OCI-LY7 (cell line): ENCODE results near the gene LYRM1. TPM values are rescaled to one million over a fixed set of nuclear protein-coding genes. Genes with fewer than 3 reads are reported as not detected.

Experiments
- BruUV-seq: library from RNA; stranded (reverse); fragments of 400-500 nt; replicated peaks from 2 replicates; lab custom pipeline; 2021; lab: Mats Ljungman, UMichigan
- CTCF ChIA-PET: fragments of 300-600 bp; sonication (Branson Sonifier 250); formaldehyde crosslinking; loops from one replicate; lab custom pipeline; 2022; ENCODE audit warnings: antibody characterized with exemption; ENCODE audit not compliant: unreplicated experiment; lab: Charles Lee
- POLR2A ChIA-PET: fragments of 300-600 bp; sonication (Branson Sonifier 250); formaldehyde crosslinking; loops from one replicate; lab custom pipeline; 2022; ENCODE audit warnings: antibody characterized with exemption; lab: Charles Lee
- DNase-seq: peaks from one replicate; pipeline ENCODE4 v3.0.0-alpha.2; 2015; ENCODE audit warnings: low spot score
- H2AFZ ChIP-seq: fragments of 200-600 bp; sonication (generic), shearing (Covaris generic); 2 replicates; pipeline ENCODE4 v1.6.1; 2014; ENCODE audit warnings: mild to moderate bottlenecking, antibody characterized with exemption, low read length, moderate library complexity
- H3K27ac ChIP-seq: fragments of 200-600 bp; sonication (generic); 2 replicates; pipeline ENCODE4 v1.5.1; 2014; ENCODE audit warnings: mixed run types, low read depth, mild to moderate bottlenecking, moderate library complexity, low read length, inconsistent platforms; ENCODE audit not compliant: poor library complexity, severe bottlenecking
- H3K36me3 ChIP-seq: fragments of 200-600 bp; sonication (generic); 2 replicates; pipeline ENCODE4 v1.6.1; 2014; ENCODE audit warnings: mild to moderate bottlenecking, antibody characterized with exemption, low read length, moderate library complexity, mixed read lengths; ENCODE audit not compliant: insufficient read depth
- H3K4me1 ChIP-seq: fragments of 200-600 bp; sonication (generic); 2 replicates; pipeline ENCODE4 v1.5.1; 2014; ENCODE audit warnings: mild to moderate bottlenecking, low read length; ENCODE audit not compliant: insufficient read depth, poor library complexity, severe bottlenecking
- H3K4me2 ChIP-seq: fragments of 200-600 bp; sonication (generic); 2 replicates; pipeline ENCODE4 v1.6.1; 2014; ENCODE audit warnings: mild to moderate bottlenecking, low read length
- H3K4me3 ChIP-seq: fragments of 200-600 bp; sonication (generic); 2 replicates; pipeline ENCODE4 v1.5.1; 2014; ENCODE audit warnings: mild to moderate bottlenecking, low read depth, low read length; ENCODE audit not compliant: poor library complexity, severe bottlenecking
- H3K79me2 ChIP-seq: fragments of 200-600 bp; sonication (generic); 2 replicates; pipeline ENCODE4 v1.6.1; 2016; ENCODE audit warnings: low read depth, mild to moderate bottlenecking, low read length, moderate library complexity, mixed read lengths; ENCODE audit not compliant: insufficient read depth
- H3K9me2 ChIP-seq: fragments of 200-600 bp; sonication (generic); 2 replicates; pipeline ENCODE4 v1.6.1; 2016; ENCODE audit warnings: mild to moderate bottlenecking, low read length, mixed read lengths; ENCODE audit not compliant: insufficient read depth
- H3K9me3 ChIP-seq: fragments of 200-600 bp; sonication (generic); 2 replicates; pipeline ENCODE4 v1.6.1; 2014; ENCODE audit warnings: mild to moderate bottlenecking, mixed run types, low read length, mixed read lengths
- H4K20me1 ChIP-seq: fragments of 200-600 bp; sonication (generic); 2 replicates; pipeline ENCODE4 v1.6.1; 2014; ENCODE audit warnings: mild to moderate bottlenecking, antibody characterized with exemption, low read length, moderate library complexity, mixed read lengths; ENCODE audit not compliant: insufficient read depth
- CTCF ChIP-seq: fragments of 200-600 bp; sonication (generic); conservative IDR thresholded peaks from 2 replicates; pipeline ENCODE4 v1.5.1; 2014; ENCODE audit warnings: mild to moderate bottlenecking, antibody characterized with exemption, low read length, moderate library complexity, mixed read lengths
- EZH2phosphoT487 ChIP-seq: fragments of 200-600 bp; sonication (generic); IDR thresholded peaks from 2 replicates; pipeline ENCODE4 v1.6.1; 2018; ENCODE audit warnings: low read depth, borderline replicate concordance, mild to moderate bottlenecking, mixed run types, antibody characterized with exemption, low read length, moderate library complexity, mixed read lengths
- intact Hi-C: fragments of 100-400 bp; cut with micrococcal nuclease; formaldehyde crosslinking; loops from one replicate; pipeline ENCODE4 v1.10.0; 2022; ENCODE audit not compliant: unreplicated experiment
- total RNA-seq, 2 experiments: library from RNA; depleted of rRNA in 1 of 2; stranded (reverse); fragments of >200 nt in 1 of 2; shearing (Covaris generic) in 1 of 2; gene quantifications; 2 replicates each; pipeline ENCODE4 v1.2.3, GENCODE V29; 2014 to 2022

The LYRM1 gene
- total RNA-seq, 2 experiments from 2014 or later, result 23.3 to 24.0 TPM

DNA sequence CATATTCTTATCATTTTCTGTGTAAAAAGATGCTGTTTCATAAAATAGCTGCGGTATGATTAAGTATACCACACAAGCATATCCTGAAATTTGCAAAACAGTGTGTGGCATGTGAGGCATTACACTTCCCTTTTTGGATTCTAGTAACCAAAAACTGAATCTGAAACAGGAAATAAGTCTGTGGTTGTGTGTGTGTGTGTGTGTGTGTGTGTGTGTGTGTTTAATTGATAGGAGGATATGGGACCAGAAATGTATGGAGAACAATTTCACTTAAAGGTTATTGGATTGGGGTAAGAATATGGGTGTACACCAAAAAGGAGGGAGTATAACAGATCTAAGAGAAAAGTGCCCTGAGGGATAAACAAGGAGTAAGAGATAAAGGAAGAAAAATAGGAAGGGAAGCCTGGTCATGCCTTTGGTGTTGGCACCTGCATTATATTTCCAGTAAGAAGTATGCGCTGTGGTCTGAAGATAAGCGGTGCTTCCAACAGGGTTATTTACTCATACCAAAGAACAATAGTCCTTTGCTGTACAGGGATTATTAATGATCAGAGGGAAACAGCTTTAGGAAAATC, 4.0 kb downstream of the LYRM1 start:
- POLR2A ChIA-PET, result interaction anchor here (0.6 kb wide), 1 partner anchor 154 kb away, joined by 3 read pairs; no protein-coding TSS in a partner anchor
- Histone ChIP-seq H4K20me1 (peaks cover 21% of the 10 kb centered on the region), H3K27ac (peak overlapping the region; percentile 8), H3K79me2 (peaks cover 17% of the 10 kb centered on the region; the same call in 1 of the 2 replicates), H2AFZ (no peak overlapping the region), H3K9me2 (no peaks in the 10 kb centered on the region), H3K36me3 (peaks cover 11% of the 10 kb centered on the region), H3K4me1 (peaks cover 35% of the 10 kb centered on the region), H3K4me3 (peak overlapping the region; percentile 42), H3K4me2 (peak overlapping the region; percentile 71), H3K9me3 (no peaks in the 10 kb centered on the region)
- BruUV-seq, result no TSS peak
- peak; percentile 76 for DNase-seq
- CTCF ChIA-PET, result no interaction called here
- intact Hi-C loops, result loop anchor here (5.0 to 10.0 kb wide), 2 partner anchors 100 to 1393 kb away; partner anchors contain the start of genes ERI2, POLR3E and REXO5
- no peak for TF ChIP-seq CTCF

DNA sequence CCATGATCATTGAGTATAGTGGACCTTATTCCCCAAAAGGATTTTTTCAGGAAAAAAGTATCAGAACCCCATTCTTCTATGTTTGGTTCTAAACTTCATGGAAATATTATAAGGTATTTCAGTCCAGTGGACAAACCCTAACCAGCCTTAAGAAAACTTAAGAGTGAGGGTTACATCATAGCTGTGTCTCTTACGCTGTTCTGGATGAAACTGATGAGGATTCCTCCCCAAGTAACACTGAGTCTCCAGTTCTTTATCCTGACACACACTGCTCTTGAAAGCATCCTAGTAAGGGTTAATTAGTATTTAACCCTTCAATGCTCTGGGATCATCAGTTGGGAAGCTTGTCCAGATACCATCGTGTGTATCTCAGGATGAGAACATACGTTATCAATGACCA, 5.0 kb downstream of the LYRM1 start:
- CTCF ChIA-PET, result no interaction called here
- H3K36me3 ChIP-seq, result peaks cover 11% of the 10 kb centered on the region
- POLR2A ChIA-PET, result interaction anchor here (0.7 kb wide), 1 partner anchor 1986 kb away, joined by 3 read pairs; no protein-coding TSS in a partner anchor
- H2AFZ ChIP-seq, result no peak overlapping the region
- H3K4me3 ChIP-seq, result no peak overlapping the region
- H3K4me2 ChIP-seq, result no peak overlapping the region
- no peak for DNase-seq
- no TSS peak for BruUV-seq
- peaks cover 21% of the 10 kb centered on the region for H4K20me1 ChIP-seq
- no peaks in the 10 kb centered on the region for H3K9me3 ChIP-seq
- intact Hi-C loops, result loop anchor here (10.0 kb wide), 1 partner anchor 101 kb away; the partner anchor contains the start of genes ERI2 and REXO5
- TF ChIP-seq CTCF (no peak), EZH2phosphoT487 (no peak)
- no peaks in the 10 kb centered on the region for H3K9me2 ChIP-seq
- H3K27ac ChIP-seq, result no peak overlapping the region
- peaks cover 35% of the 10 kb centered on the region for H3K4me1 ChIP-seq
- H3K79me2 ChIP-seq, result peaks cover 17% of the 10 kb centered on the region; the same call in 1 of the 2 replicates
